Measurements from ENCODE around the gene TCF7L2.

- TF ChIP-seq CTCF (conservative IDR thresholded peaks at IDR 0.05 in 1 of 2, IDR thresholded peaks at IDR 0.05 in 1 of 2; ENCODE audit: extremely low read depth in 1 of 2, insufficient read depth in 1 of 2, low read depth in 1 of 2, low read length in 2 of 2), result no peak
- no peak for TF ChIP-seq EZH2 (IDR thresholded peaks at IDR 0.05; ENCODE audit: borderline replicate concordance, low read length)
These were observed 106.0 kb downstream of the TCF7L2 start for GRCh38 chr10:113056030-113056429.

Data from mammary epithelial cell (primary cell).